Measurements from ENCODE around the gene SMAD6.

The SMAD6 gene

GRCh38 chr15:66663664-66664063 is 38.4 kb upstream of the SMAD6 start:
- Histone ChIP-seq H3K9me3 (no peaks in the 10 kb centered on the region), H3K4me3 (no peak overlapping the region), H3K27me3 (ENCODE audit: low read depth) (no peaks in the 10 kb centered on the region), H3K36me3 (replicated peaks) (no peaks in the 10 kb centered on the region), H3K4me1 (no peaks in the 10 kb centered on the region)
- in situ Hi-C loops (cut with MboI; ENCODE audit: low sequenced_read_pairs): no loop called here
- DNase-seq (ENCODE audit: low spot score in 2 of 2): no peak

GRCh38 chr15:66670175-66670574 is 31.9 kb upstream of the SMAD6 start:
- no peaks in the 10 kb centered on the region for H3K36me3 ChIP-seq (replicated peaks)
- no peaks in the 10 kb centered on the region for H3K27me3 ChIP-seq (ENCODE audit: low read depth)
- in situ Hi-C loops (cut with MboI; ENCODE audit: low sequenced_read_pairs): no loop called here
- no peak overlapping the region for H3K4me3 ChIP-seq
- no peaks in the 10 kb centered on the region; the same call in 1 of the 2 replicates for H3K4me1 ChIP-seq
- DNase-seq (ENCODE audit: low spot score in 2 of 2): no peak
- no peaks in the 10 kb centered on the region for H3K9me3 ChIP-seq

- Histone ChIP-seq H3K27me3 (ENCODE audit: low read depth) (no peaks in the 10 kb centered on the region), H3K9me3 (no peaks in the 10 kb centered on the region), H3K4me1 (no peaks in the 10 kb centered on the region; the same call in 1 of the 2 replicates), H3K36me3 (replicated peaks) (no peaks in the 10 kb centered on the region), H3K4me3 (no peak overlapping the region)
- in situ Hi-C loops (cut with MboI; ENCODE audit: low sequenced_read_pairs): no loop called here
- peak in 1 of 2 experiments; percentile 84 for DNase-seq (ENCODE audit: low spot score in 2 of 2)
These were observed 31.1 kb upstream of the SMAD6 start for GRCh38 chr15:66670762-66671580.

- in situ Hi-C loops (cut with MboI; ENCODE audit: low sequenced_read_pairs): no loop called here
- Histone ChIP-seq H3K4me1 (no peaks in the 10 kb centered on the region; the same call in 1 of the 2 replicates), H3K9me3 (no peaks in the 10 kb centered on the region), H3K27me3 (ENCODE audit: low read depth) (no peaks in the 10 kb centered on the region), H3K4me3 (no peak overlapping the region), H3K36me3 (replicated peaks) (no peaks in the 10 kb centered on the region)
- DNase-seq (ENCODE audit: low spot score in 2 of 2): no peak
These were observed 29.2 kb upstream of the SMAD6 start for GRCh38 chr15:66672867-66673266.

GRCh38 chr15:66673410-66674322 is 28.4 kb upstream of the SMAD6 start:
- Histone ChIP-seq H3K4me3 (no peak overlapping the region), H3K9me3 (no peaks in the 10 kb centered on the region), H3K36me3 (replicated peaks) (no peaks in the 10 kb centered on the region), H3K4me1 (no peaks in the 10 kb centered on the region; the same call in 1 of the 2 replicates), H3K27me3 (ENCODE audit: low read depth) (no peaks in the 10 kb centered on the region)
- DNase-seq (ENCODE audit: low spot score in 2 of 2): peak; percentile 54 to 90
- in situ Hi-C loops (cut with MboI; ENCODE audit: low sequenced_read_pairs): no loop called here

GRCh38 chr15:66674756-66675155 is 27.3 kb upstream of the SMAD6 start:
- no peaks in the 10 kb centered on the region for H3K27me3 ChIP-seq (ENCODE audit: low read depth)
- no peak for DNase-seq (ENCODE audit: low spot score in 2 of 2)
- in situ Hi-C loops (cut with MboI; ENCODE audit: low sequenced_read_pairs): no loop called here
- H3K4me1 ChIP-seq: no peaks in the 10 kb centered on the region; the same call in 1 of the 2 replicates
- H3K4me3 ChIP-seq: no peak overlapping the region
- H3K36me3 ChIP-seq (replicated peaks): no peaks in the 10 kb centered on the region
- H3K9me3 ChIP-seq: no peaks in the 10 kb centered on the region

GRCh38 chr15:66675446-66675845 is 26.6 kb upstream of the SMAD6 start:
- no peak overlapping the region for H3K4me3 ChIP-seq
- H3K27me3 ChIP-seq (ENCODE audit: low read depth): no peaks in the 10 kb centered on the region
- H3K9me3 ChIP-seq: no peaks in the 10 kb centered on the region
- no peaks in the 10 kb centered on the region for H3K36me3 ChIP-seq (replicated peaks)
- DNase-seq (ENCODE audit: low spot score in 2 of 2): no peak
- in situ Hi-C loops (cut with MboI; ENCODE audit: low sequenced_read_pairs): no loop called here
- H3K4me1 ChIP-seq: no peaks in the 10 kb centered on the region; the same call in 1 of the 2 replicates

GRCh38 chr15:66677336-66677735 is 24.7 kb upstream of the SMAD6 start:
- Histone ChIP-seq H3K36me3 (replicated peaks) (no peaks in the 10 kb centered on the region), H3K9me3 (peaks cover 6% of the 10 kb centered on the region), H3K27me3 (ENCODE audit: low read depth) (no peaks in the 10 kb centered on the region), H3K4me3 (no peak overlapping the region), H3K4me1 (no peaks in the 10 kb centered on the region; the same call in 1 of the 2 replicates)
- DNase-seq (ENCODE audit: low spot score in 2 of 2): no peak
- in situ Hi-C loops (cut with MboI; ENCODE audit: low sequenced_read_pairs): no loop called here

GRCh38 chr15:66679061-66679656 is 22.9 kb upstream of the SMAD6 start:
- no peaks in the 10 kb centered on the region for H3K36me3 ChIP-seq (replicated peaks)
- in situ Hi-C loops (cut with MboI; ENCODE audit: low sequenced_read_pairs): no loop called here
- DNase-seq (ENCODE audit: low spot score in 2 of 2): no peak
- no peaks in the 10 kb centered on the region for H3K27me3 ChIP-seq (ENCODE audit: low read depth)
- H3K4me1 ChIP-seq: no peaks in the 10 kb centered on the region
- no peak overlapping the region for H3K4me3 ChIP-seq
- H3K9me3 ChIP-seq: peaks cover 6% of the 10 kb centered on the region

- H3K36me3 ChIP-seq (replicated peaks): no peaks in the 10 kb centered on the region
- in situ Hi-C loops (cut with MboI; ENCODE audit: low sequenced_read_pairs): no loop called here
- DNase-seq (ENCODE audit: low spot score in 2 of 2): no peak
These were observed 22.4 kb upstream of the SMAD6 start for GRCh38 chr15:66679657-66680108.

GRCh38 chr15:66680502-66680901 is 21.5 kb upstream of the SMAD6 start:
- DNase-seq (ENCODE audit: low spot score in 2 of 2): no peak
- in situ Hi-C loops (cut with MboI; ENCODE audit: low sequenced_read_pairs): no loop called here

More at GRCh38 chr15:66679657-66680108, 22.4 kb upstream of the SMAD6 start:
- Histone ChIP-seq H3K4me3 (no peak overlapping the region), H3K9me3 (peaks cover 6% of the 10 kb centered on the region), H3K27me3 (ENCODE audit: low read depth) (no peaks in the 10 kb centered on the region), H3K4me1 (no peaks in the 10 kb centered on the region)

GRCh38 chr15:66681395-66681794 is 20.6 kb upstream of the SMAD6 start:
- H3K9me3 ChIP-seq: peaks cover 6% of the 10 kb centered on the region
- H3K27me3 ChIP-seq (ENCODE audit: low read depth): no peaks in the 10 kb centered on the region
- H3K4me1 ChIP-seq: no peaks in the 10 kb centered on the region
- DNase-seq (ENCODE audit: low spot score in 2 of 2): no peak
- no peak overlapping the region for H3K4me3 ChIP-seq
- in situ Hi-C loops (cut with MboI; ENCODE audit: low sequenced_read_pairs): no loop called here
- H3K36me3 ChIP-seq (replicated peaks): no peaks in the 10 kb centered on the region

More at GRCh38 chr15:66680502-66680901, 21.5 kb upstream of the SMAD6 start:
- H3K9me3 ChIP-seq: peaks cover 6% of the 10 kb centered on the region
- no peaks in the 10 kb centered on the region for H3K27me3 ChIP-seq (ENCODE audit: low read depth)
- H3K36me3 ChIP-seq (replicated peaks): no peaks in the 10 kb centered on the region
- H3K4me1 ChIP-seq: no peaks in the 10 kb centered on the region
- H3K4me3 ChIP-seq: no peak overlapping the region

- H3K36me3 ChIP-seq (replicated peaks): no peaks in the 10 kb centered on the region
- in situ Hi-C loops (cut with MboI; ENCODE audit: low sequenced_read_pairs): no loop called here
These were observed 19.8 kb upstream of the SMAD6 start for GRCh38 chr15:66682246-66682645.

More at GRCh38 chr15:66682246-66682645, 19.8 kb upstream of the SMAD6 start:
- Histone ChIP-seq H3K4me3 (no peak overlapping the region), H3K27me3 (ENCODE audit: low read depth) (no peaks in the 10 kb centered on the region), H3K9me3 (peaks cover 6% of the 10 kb centered on the region), H3K4me1 (no peaks in the 10 kb centered on the region)
- DNase-seq (ENCODE audit: low spot score in 2 of 2): no peak
